CD4-positive, alpha-beta T cell treated with Interleukin-1 beta for 1 hour (primary cell): Measurements from ENCODE around the gene AOPEP.

Experiments
- DNase-seq, 2 donors: peaks; one replicate each; pipeline ENCODE4 v3.0.0-alpha.2; 2020 to 2022

AOPEP gene

GRCh38 chr9:94794476-94795167 lies 68.1 kb downstream of the AOPEP start:
- no peak for DNase-seq

- no peak for DNase-seq
These were observed 70.2 kb downstream of the AOPEP start for GRCh38 chr9:94796687-94797086.

- DNase-seq: no peak
These were observed 71.7 kb downstream of the AOPEP start for GRCh38 chr9:94798201-94798600.

- no peak for DNase-seq
These were observed 72.2 kb downstream of the AOPEP start for GRCh38 chr9:94798708-94799107.

- no peak for DNase-seq
These were observed 73.2 kb downstream of the AOPEP start for GRCh38 chr9:94799578-94800264.

GRCh38 chr9:94800424-94801117 lies 74.1 kb downstream of the AOPEP start:
- no peak for DNase-seq

- no peak for DNase-seq
These were observed 74.7 kb downstream of the AOPEP start for GRCh38 chr9:94801234-94801633.

- DNase-seq: no peak
These were observed 75.2 kb downstream of the AOPEP start for GRCh38 chr9:94801681-94802080.

GRCh38 chr9:94802251-94802650 lies 75.8 kb downstream of the AOPEP start:
- no peak for DNase-seq

- no peak for DNase-seq
These were observed 76.3 kb downstream of the AOPEP start for GRCh38 chr9:94802793-94803192.

GRCh38 chr9:94804316-94804715 lies 77.8 kb downstream of the AOPEP start:
- no peak for DNase-seq

- DNase-seq: no peak
These were observed 78.6 kb downstream of the AOPEP start for GRCh38 chr9:94805051-94805489.

- DNase-seq: no peak
These were observed 79.1 kb downstream of the AOPEP start for GRCh38 chr9:94805585-94805984.

- no peak for DNase-seq
These were observed 79.9 kb downstream of the AOPEP start for GRCh38 chr9:94806307-94806893.

GRCh38 chr9:94807556-94807955 lies 81.1 kb downstream of the AOPEP start:
- DNase-seq: no peak

- no peak for DNase-seq
These were observed 82.6 kb downstream of the AOPEP start for GRCh38 chr9:94808926-94809700.

- no peak for DNase-seq
These were observed 83.3 kb downstream of the AOPEP start for GRCh38 chr9:94809778-94810177.

GRCh38 chr9:94811074-94811473 lies 84.6 kb downstream of the AOPEP start:
- DNase-seq: no peak

- DNase-seq: no peak
These were observed 85.8 kb downstream of the AOPEP start for GRCh38 chr9:94812343-94812742.

- no peak for DNase-seq
These were observed 86.9 kb downstream of the AOPEP start for GRCh38 chr9:94813379-94813778.

GRCh38 chr9:94817291-94818177 lies 91.0 kb downstream of the AOPEP start:
- no peak for DNase-seq

GRCh38 chr9:94818178-94818541 lies 91.7 kb downstream of the AOPEP start:
- no peak for DNase-seq
